Measurements from ENCODE around the gene DNMT3A.

Gene DNMT3A

DNA sequence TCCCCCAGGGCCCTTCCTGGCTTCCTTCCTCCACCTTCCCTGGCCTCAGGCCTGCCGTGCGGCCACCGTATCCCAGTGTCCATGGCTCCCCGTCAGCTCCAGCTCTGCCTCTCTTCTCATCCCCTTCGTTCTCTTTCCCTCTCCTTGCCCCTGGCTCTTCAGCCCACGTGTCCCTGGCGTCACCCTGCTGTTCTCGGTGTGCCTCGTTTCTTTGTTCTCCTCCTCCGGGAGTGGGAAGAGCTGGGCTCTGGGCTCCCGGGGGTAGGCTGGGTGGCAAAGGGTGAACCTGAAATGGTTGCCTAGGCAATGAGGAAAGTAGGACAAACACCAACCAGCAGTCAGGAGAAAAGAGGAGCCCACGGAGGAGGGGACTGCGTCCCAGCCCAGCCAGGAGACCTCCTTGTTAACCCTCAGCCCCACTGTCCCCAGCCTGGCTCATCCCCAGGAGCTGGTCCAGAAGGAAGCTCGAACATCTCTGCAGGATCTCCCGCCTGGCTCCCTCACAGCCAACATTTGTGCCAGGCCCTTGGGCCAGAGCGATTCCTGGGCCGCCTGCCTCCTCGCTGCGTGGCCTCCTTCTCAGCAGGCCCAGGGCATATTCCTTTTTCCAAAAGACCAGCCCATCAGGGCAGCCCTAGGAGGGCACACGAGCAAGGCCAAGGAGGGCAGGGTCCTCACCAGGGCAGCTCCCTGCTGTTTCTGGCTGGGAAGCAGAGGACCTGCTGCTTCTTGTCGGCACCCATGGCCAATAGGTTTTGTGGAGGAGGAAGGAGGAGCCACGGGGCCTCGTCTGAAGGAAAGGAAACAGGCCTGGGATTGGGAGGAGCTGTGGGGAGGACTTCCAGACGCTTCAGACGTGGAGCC is 30.9 kb upstream of the DNMT3A start:
- no peak for DNase-seq

DNA sequence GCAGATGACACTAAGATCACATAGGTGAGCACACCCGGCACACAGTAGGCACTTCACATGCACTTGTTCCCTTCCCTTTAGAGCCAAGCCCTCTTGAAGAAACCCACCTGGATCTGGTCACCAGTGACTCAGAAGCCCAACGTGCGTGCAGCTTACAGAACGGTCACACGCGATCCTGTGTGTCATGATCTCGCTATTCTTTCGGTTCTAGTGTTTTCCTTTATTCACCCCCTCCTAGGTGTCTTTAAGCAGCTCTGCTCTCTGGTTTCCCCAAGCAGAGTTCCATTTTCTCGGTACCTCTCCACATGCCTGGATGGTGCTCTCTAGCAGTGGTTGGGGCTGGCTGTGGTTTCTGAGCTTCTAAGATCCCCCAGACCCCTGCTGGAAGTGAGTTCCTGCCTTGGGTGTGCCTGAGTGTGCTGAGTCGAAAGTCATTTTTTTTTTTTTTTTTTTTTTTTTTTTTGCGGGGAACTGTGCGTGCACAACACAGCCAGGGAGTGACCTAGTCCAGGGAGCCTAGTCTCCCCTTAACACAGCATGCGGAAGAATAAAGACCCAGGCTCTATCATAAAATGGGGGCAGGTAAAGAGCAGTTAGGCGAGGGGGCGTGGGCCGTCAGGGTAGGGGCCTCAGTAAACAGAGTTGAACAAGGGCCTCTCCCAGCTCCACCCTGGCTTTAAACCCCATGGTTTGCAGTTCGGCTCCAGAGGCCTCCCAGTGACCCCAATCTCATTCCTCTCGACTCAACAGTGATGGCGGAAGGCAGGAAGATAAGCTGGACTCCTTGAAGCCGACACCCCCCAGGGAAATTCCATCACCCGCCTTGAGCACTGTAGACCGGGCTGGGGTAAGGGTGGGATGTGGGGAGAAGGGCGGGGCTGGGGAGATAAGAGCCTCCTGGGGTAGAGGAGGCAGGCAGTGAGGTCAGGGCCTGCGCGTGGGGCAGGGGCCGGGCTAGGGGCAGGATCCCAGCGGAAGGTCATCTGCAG is 29.8 kb upstream of the DNMT3A start:
- DNase-seq, result no peak

DNA sequence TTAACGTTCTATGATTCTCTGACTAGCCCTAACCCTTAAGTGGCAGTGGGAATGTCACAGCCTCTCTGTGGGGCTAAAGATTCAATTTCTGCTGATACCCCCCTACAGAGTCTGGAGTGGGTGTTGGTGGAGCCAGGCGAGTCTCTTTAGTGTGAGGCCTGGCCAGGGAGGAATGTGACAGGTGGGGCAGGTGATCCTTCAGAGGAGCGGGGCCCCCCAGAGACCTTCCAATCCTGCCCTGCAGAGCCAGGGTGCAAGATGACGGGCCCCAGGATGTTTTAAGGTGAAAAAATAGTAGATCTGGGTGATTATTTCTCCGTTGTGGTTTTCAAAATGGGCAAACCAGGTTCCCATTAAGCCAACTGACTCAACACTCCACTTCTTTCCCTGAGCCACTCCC is 28.2 kb upstream of the DNMT3A start:
- no peak for DNase-seq

DNA sequence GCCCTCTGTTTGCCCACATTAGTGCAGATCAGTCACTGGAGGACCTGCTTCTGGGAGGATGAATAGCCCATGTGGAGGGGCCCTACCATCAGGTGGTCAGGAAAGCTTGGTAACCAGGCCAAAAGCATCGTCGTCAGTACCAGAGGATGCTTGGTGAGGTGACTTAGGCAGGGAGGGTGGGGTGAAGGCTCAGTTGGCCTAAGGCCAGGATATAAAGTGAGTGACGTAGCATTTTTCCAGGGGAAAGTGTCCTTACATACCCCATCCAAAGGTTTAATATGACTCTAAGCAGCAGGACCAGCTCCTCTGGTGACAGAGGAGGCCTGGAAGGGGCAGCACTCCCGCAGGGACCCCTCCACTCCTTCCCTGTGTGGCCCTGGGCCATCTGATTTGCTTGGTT is 27.7 kb upstream of the DNMT3A start:
- DNase-seq, result no peak

DNA sequence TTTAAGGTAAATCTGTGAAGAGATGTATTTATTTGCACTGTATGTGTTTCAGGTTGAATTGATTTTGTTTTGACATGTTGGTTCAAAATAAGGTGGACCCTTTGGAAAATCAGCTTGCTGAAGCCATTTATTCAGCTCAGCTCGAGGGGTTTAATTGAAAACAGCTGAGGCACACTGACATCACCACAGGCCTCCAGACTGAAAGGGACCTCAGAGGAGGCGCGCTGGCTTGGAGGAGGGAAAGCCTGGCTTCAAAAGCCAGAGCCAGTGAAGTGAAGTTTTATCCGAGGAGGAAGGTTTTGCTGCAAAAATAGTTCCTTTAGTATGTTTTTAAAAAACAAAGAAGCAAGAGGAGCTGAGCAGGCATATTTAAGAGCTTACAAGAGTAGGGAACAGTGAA is 26.9 kb upstream of the DNMT3A start:
- no peak for DNase-seq

DNA sequence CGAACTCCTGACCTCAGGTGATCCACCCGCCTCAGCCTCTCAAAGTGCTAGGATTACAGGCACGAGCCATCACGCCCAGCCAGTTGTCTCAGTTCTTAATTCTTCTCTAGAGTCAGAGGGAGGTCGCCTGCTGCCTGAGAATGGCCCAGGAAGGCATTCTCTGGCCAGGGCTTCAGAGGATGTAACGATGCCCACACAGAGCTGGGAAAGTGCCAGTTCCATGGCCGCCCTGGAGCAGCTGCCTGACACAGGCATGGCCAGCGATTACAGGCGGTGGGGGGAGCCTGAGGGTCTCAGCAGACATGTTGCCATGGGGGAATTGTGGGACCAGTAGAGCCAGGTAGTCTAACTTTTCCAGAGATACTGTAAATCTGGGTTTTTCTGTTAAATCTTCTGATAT is 25.6 kb upstream of the DNMT3A start:
- no peak for DNase-seq

DNA sequence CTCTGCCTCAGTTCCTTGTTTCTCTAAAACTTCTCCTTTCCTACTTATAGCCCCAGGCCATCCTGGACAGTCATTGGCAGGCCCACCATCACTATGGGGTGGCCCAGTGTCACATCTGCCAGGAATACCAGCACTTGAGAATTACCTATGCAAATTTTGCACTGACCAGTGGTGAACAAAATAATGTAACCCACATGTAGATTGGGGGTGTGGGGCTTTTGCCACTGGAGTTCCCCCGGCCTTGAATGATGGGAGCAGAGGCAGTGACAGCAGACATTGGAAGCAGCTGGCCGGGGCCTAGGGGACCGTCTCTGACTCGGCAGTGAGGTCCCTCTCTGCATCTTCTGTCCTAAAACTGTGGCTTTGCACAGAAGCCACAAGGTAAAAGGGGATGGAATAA is 24.9 kb upstream of the DNMT3A start:
- no peak for DNase-seq

DNA sequence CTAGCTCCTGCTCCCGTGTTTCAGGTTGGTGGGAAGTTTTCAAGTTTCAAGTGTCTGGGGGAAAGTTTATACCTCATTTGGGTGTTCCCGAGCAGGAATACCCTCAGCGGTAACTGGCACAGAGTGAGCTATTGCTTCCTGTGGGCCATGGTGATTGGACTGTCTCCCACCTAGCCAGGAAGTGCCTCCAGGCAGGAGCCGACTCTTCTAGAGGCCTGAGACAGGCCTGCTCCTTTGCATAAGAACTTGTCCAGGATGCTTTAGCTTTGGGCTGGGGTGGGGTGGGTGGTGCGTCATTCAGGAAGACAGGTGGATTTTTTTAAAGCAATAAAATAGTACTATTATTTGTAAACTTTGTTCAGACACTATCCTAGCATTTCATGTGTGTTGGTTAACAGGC is 23.5 kb upstream of the DNMT3A start:
- no peak for DNase-seq

DNA sequence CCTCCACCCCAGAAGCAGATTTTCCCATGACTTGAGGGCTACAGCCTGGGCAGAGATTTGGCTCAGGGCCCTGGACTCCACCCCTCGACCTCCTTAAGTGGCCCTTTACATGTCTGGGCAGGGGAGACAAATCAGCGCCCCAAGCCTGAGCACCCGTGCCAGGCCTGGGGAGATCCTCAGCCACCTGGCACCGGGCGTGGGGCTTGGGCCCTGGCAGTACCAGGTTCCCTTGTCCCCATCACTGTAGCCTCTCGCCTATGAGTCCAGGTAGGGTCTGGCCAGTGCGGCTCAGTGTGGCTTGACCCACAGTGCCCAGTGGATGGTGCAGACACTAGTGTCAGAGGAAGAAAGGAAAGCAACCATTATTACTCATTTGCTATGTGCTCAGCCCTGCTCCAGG is 22.0 kb upstream of the DNMT3A start:
- DNase-seq, result no peak

DNA sequence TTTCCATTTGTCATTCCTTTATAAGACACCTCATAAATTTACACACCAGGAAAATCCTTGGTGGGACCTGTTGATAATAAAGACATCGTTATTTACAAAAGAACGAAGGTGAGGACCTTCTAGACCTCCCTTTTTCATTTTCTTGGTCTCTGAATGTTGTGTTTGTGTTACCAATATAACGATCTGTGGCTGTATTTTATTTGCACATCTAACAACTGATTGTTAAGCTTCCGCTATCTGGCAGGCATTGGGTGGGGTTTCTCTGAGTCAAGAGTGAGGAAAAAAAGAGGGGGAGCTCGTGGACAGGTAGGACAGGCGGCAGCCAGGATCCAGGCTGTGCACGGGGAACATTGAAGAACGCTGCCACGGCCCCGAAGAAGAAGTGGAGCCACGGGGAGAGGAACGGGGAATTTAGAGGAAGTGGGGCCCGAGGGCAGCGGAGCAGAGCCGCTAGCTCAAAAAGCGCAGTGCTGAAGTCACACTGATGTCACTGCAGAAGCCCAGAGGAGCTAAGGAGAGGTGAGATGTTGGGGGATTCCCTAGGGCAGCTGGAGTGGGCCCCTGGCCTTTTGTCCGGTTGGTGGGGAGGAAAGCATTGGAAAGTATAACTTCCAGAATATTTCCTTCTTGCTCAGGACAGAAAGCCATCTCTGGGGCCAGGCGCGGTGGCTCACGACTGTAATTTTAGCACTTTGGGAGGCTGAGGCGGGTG is 20.9 kb upstream of the DNMT3A start:
- DNase-seq, result no peak

DNA sequence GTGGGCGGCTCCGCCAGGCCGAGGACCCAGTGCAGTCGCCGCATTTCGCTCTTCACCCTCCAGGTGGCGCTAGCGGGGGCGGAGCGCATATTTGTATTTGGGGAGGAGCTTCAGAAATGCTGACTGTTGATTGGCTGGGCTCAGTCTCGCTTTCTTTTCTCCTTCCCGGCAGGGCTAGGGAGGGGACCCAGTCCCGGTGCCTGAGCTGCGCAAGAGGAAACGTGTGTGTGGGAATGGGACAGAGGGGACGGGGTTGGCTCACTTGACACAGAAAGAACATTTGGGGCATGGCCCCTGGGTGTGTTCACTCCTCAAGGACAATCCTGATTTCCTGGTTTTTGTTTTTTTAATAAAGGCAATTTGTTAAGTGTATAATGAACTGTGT is 20.3 kb upstream of the DNMT3A start:
- no peak for DNase-seq

DNA sequence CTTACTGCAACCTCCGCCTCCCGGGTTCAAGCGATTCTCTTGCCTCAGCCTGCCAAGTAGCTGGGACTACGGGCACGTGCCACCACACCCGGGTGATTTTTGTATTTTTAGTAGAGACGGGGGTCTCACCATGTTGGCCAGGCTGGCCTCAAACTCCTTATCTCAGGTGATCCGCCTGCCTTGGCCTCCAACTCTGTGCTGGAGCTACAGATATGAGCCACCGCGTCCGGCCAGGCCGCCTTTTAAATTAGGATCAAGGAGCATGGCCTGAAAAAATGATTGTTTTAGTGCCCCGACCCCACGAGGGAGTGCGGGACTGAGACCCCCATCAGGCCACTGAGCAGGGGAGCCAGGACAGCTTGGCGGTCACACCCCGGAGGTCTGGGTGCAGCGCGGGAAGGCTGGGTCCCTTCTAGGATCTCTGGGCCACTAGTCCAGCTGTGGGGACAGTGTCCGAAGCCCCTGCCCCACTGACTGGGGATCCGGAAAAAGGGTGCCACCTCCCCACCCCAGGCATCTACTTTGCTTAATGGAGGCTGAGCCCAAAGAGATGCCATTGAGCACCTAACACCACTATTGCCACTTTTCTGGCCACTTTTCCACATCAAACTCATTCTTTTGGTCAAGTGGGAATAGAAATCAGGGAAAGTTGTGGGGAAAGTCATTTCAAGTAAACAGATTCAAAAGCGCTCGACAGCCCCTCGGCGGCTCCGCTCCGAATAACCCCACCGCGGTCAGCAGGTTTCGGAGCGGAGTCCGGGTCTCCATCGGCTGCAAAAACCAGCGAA is 19.7 kb upstream of the DNMT3A start:
- DNase-seq, result no peak

DNA sequence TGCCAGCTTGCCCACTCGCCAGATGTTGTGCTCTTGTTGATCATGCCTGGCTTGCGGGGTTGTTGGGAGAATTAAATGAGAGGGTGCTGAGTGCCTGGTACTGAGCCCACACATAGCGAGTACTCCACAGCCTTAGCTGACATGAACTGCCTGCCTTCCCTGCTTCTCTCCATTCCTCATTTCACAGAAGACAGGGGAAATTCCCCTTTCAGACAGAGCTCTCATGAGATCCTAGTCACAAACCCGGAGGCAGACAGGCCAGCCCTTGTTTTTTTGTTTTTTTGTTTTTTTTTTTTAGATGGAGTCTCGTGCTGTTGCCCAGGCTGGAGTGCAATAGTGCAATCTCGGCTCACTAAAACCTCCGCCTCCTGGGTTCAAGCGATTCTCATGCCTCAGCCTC is 17.1 kb upstream of the DNMT3A start:
- no peak for DNase-seq

DNA sequence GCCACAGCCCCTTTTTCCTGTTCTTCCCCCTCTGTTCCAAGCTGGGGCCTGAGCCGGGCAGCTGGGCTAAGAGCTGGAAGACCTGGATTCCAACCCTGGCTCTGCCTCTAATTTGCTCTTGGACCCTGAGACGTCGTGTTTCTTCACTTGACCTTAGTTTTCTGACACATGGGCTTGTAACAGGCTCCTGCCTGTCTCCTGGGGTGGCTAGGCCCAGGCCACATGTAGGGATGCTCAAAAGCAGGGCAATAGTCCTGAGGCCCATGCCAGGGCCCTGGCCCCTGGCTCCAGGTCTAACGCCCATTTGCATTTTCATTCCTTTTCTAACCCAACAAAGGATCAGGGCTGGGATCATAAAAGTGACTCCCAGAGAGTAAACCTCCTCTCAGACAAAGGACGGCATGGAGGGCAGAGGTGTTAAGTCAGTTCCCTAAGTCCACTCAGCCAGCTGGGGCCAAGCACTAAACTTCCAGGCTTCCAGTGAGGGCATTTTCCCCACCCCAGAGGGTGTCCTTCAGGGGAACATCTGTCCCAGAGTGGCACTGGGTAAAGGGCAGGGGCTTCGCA is 16.6 kb upstream of the DNMT3A start:
- no peak for DNase-seq

DNA sequence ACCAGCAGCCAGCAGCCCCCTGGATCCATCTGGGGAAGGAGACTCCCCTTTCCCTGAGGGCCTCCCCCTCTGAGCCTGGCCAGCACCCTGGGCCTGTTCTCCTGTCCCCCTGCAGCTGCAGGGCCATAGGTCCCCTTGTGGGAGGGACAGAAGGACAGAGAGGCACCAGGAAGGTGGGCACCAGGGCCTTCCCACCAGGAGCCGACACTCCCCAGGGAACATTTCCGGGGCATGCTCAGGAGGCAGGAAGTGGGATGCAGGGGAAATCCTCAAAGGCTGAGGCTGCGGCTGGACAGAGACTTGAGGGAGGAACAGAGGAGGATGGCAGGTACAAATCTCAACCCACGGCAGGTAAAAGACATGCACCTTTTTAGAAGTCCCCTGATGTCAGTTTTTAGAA is 14.4 kb upstream of the DNMT3A start:
- no peak for DNase-seq

DNA sequence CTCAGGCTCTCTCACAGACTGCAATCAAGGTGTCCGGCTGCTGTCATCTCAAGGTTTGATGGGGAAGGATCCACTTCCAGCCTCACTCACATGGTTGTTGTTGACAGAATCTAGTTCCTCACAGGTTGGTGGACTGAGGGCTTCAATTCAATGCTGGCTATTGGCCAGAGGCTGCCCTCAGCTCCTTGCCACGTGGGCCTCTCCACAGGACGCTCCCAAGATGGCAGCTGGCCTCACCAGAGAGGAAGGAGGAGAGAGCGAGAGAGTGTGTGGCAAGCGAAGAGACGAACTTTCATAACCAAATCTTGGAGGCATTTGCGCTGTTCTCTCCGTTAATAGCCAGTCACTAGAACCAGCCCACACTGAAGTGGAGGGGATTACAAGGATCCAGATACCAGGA is 13.5 kb upstream of the DNMT3A start:
- no peak for DNase-seq

DNA sequence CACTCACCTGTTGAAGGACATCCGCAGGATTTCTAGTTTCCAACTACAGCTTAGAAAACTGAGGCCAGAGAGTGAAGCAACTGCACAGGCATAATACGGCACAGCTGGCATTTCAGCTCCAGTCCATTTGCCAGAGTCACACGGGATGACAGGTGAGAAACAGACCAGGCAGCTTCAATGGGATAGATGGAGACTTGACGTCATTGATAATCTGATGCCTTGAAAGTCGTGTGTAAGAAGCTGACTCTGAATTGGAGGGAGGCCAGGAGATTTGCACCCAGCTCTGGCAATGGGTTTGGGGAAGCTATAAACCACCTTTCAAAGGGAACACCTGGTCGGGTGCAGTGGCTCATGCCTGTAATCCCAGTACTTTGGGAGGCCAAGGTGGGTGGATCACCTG is 12.4 kb upstream of the DNMT3A start:
- no peak for DNase-seq

DNA sequence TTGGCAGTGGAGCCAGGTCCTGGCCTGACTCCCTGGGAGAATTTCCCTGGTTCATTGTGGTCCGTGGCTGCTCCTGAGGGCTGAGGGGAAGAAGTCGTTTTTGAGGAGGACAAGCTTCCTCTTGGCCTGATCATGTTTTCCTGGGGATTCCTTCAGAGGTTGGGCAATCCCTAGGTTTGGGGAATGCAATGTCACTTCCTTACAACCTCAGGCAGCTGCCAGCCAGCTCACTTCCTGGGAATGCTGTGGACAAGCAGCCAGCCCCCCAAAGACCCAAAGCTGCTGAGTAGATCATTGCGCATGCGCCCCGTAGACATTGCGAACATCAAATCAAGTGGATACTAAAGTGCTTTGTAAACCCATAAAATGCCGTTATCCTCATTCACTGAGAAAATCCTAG is 7.7 kb upstream of the DNMT3A start:
- no peak for DNase-seq

DNA sequence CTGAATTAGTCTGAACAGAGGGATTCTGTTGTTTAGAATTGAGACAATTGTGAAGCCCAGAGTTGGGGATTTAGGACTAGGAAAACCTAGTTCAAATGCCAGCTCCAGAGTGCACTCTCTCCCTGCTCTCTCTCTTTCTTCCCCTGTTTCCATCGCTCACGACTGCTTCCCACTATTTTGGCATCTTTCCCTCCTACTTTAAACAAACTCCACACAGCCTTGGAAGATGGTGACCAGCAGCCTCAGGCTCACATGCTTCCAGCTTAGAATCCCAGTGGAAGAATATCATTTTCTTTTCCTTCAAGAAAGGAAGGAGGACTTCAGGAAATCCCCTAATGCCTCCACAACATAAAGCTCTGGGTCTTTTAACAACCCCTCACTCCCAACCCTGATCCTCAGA is 6.1 kb upstream of the DNMT3A start:
- DNase-seq, result no peak

DNA sequence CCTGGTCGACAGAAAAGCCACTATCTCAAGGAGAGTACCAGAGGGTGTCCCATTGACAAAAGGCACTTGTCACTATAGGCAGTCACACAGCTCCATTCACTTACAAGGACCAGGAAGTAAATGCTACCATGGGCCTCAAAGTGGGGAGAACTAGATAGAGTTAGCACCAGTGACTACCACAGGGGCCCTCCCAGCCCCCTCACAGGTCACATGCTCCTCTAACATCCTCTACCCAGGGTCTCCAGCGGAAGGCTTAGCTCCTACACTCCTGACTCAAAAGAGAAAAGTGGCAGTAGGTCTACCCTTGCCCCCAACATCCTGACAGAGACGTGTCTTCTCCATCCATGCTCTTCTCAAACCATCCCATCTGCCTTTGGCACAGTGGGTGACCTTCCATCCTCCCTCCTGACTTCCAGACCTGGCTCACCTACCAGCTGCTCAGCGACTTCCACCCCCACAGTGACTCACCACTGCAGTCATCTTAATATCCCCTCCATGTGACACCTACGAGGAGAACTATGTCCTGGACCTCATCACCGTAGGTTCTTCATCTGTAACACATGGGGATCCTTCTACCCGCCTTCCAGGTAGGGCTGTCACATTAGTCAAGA is 5.6 kb upstream of the DNMT3A start:
- DNase-seq, result no peak

DNA sequence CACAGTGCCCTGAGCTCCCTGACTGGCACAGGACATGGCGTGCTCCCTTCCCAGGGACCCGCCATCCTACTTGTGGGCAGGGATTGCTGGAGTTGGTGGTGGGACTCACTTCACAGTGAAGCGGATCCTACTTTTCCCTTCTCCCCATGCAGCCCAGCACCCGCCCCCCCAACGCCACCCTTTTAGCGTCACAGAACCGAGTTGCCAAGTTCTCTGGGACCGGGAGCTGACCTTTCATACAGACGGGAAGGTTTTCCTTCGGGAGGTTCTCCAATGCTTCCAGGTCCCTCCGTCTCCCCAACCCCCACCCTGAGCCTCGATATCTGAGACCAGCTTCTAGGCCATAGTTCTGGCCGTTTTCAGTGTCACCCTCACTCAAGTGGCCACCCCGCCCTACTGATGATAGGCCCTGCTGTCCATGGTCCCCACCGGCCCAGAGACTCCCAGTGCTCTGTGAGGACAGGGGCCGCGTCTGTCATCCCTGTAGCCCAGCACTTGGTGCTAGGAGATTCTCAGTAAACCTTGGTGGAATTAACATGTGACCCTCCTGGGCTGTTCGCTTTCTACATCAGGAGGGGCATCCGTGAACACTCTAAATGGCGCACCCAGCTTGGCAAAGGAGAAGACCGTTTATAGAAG is 1.6 kb upstream of the DNMT3A start:
- DNase-seq, result no peak

Data from NCI-H446 treated with DMSO at 0.1 percent for 48 hours (cell line).